Fibroblast of skin of back (primary cell): ENCODE measurements around the gene IQGAP2.

ENCODE experiments used
- DNase-seq: peaks from one replicate; pipeline ENCODE4 v3.0.0-alpha.2; 2013

IQGAP2 gene

DNA sequence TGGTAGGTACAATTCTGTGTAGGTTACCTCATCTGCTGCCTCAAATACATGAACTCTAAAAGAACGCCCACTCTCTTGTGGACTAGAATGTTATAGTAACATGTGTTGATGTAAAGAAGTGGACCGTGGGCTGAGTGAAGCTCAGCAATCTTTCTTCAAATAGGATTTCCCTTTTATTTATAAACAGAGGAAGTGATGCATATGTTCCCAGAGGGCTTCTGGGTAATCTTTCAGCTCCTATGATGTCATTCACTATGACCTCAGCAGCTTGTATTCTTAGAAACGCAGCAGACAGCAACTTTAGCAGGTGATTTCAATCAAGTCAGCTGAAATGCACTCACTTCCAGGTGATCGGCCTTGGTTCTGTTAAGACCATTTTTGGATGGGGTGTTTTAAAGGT, 205.7 kb downstream of the IQGAP2 start:
- DNase-seq: peak; percentile 60

DNA sequence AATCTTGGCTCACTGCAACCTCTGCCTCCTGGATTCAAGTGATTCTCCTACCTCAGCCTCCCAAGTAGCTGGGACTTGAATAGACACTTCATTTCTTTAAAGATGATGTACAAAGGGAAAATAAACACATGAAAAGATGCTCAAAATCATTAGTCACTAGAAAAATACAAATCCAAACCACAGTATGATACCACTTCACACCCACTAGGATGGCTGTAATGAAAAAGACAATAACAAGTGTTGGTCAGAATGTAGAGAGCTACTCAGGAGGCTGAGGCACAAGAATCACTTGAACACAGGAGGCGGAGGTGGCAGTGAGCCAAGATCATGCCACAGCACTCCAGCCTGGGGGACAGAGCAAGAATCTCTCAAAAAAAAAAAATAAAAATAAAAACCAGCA, 207.1 kb downstream of the IQGAP2 start:
- DNase-seq: peak; percentile 58

DNA sequence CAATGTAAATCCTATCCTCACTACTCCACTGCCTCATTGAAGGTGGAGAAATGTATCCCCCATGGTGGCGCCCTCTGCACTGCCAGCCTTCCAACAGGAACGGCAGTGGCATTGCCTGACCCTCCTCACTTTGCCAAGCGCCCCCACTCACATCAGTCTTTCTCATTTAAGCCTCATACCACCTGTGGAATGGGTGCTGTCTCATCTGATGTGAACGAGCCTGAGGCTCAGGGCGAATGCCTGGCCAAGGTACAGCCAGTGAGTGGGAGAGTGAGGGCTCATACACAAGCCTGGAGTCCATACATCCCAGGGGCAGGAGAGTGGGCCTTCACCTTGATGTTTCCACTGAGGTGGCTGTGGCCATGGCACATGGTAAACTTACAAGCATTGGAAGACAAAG, 209.9 kb downstream of the IQGAP2 start:
- DNase-seq: no peak

DNA sequence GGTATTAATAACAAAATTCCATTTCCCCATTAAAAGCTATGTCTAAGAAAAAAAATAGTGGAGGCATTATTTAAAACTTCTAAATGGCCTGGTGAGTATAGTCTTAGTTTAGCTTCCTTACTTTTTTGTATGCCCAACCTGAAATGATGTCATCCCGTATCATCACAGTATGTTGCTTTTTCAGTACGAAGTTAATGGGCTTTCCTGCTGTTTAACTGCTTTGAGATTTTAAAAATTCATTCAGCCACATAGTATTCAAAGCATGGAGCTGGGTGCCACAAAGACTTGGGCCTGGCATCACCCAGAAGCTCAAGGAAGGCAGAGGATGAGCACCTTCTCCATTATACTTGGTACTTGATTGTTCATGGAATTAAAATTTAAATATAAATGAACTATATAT, 212.7 kb downstream of the IQGAP2 start:
- peak; percentile 72 for DNase-seq

DNA sequence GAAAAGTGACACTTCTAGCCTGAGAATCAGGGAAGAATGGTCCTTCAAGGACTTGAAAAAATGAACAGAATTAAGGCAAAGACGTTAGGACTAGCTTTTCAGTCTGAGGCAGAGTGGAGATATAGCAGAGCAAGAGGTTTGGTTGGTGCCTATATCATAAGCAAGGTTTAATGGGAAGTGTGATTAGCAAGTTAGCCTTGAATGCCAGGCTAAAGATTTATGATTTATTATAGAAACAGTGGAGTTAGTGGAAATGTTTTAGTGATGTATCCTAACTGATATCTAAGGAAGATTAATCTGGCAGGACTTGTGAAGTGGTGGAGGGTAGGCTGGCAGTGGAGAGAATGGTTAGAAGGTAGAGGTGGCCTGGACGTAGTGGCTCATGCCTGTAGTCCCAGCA, 213.1 kb downstream of the IQGAP2 start:
- no peak for DNase-seq

DNA sequence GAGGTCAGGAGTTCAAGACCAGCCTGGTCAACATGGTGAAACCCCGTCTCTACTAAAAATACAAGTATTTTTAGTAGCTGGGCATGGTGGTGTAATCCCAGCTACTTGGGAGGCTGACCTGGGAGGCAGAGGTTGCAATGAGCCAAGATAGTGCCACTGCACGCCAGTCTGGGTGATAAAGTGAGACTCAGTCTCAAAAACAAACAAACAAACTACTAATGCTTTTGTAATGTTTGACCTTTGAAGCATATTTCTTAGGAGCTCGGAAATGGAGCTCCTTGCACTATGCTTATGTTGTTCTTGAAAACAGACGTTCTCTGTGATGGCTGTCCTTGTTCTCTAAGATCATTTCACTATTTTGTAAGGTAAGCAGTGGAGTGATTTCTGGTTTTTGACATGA, 214.1 kb downstream of the IQGAP2 start:
- DNase-seq: peak; percentile 69

DNA sequence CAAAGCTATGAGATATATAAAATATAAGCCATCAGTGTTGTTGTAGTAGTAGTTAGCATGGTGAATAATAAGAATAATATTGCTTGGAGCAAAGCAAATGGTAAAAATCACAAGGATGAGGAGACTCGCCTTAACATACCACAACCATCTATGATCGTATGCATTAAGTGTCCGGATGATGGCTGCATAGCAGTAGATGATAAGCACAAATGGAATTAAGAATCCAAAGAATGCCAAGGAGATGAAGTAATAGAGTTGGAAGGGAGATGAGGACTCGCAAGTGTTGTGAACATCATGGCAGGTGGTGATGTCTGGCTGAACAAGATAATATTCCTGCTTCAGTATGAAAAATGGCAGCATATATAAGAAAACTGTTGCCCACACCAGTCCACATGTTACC, 214.6 kb downstream of the IQGAP2 start:
- DNase-seq: peak; percentile 99

DNA sequence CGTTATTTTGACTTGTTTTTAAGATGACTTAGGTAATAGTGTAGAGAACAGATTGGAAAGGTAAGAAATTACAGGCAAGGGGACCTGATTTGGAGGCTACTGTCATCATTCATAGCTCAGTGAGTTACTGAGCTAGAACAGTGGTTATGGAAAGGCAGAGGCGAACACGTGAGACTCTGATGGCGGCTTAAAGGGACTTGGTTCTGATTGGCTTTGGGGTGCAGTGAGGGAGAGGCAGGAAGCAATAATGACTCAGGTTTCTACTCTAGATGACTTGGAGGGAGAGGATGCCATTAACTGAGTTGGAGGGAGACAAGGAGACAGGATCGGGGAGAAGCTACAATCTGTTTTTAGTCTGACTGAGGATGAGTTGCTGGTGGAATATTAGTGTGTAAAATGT, 217.1 kb downstream of the IQGAP2 start:
- DNase-seq: no peak

DNA sequence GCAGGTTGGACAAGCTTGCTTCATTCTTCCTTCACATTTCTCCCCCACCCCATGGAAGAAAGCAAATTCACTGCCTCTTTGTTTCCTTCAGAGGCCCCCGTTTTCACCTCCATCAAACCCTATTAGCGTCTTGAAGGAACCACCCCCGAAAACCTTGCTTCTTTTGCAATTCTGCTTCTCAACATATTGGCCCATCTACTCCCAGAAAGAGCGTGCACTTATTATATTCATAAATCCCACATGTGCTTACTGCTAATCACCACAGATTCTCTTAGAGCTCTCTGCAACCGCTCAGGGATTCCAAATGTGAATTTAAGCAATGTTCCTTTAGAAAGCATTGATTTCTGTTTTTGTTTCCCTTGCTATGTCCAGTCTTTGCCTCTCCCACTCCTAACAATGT, 219.0 kb downstream of the IQGAP2 start:
- DNase-seq: no peak

DNA sequence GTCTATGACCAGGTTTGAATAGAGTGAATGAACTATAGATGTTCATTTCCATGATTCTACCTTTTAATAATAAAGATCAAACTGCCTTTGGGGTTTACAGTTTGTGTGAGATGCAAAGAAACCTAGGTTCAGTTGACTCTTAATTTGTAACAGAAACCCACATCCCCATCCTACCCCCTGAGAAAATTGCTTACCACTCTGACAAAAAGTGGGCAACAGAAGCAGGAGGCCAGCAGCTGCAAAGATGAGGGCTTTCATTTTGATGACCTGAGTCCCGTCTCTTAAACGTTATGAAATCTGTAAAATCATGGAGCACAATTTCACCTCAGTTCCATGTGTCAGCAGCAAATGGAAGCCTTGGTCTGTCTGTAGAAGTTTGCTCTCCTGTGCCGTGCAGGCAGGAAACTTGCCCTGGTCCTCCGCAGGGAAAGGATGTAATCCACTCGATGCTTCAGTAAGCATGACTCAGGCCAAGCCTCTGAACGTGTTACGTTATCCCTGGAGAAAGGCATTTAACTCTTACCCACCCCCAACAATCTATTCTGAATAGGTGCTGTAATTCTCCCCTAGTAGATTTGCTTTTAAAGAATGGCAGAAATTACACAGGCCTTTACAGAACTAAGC, 220.0 kb downstream of the IQGAP2 start, which contains the start of gene F2RL2:
TSS of gene F2RL2 (minus strand) at position 431 of the 624 bp plus-strand sequence. CDS start at position 258, 173 bp downstream.
- DNase-seq: peak; percentile 87

DNA sequence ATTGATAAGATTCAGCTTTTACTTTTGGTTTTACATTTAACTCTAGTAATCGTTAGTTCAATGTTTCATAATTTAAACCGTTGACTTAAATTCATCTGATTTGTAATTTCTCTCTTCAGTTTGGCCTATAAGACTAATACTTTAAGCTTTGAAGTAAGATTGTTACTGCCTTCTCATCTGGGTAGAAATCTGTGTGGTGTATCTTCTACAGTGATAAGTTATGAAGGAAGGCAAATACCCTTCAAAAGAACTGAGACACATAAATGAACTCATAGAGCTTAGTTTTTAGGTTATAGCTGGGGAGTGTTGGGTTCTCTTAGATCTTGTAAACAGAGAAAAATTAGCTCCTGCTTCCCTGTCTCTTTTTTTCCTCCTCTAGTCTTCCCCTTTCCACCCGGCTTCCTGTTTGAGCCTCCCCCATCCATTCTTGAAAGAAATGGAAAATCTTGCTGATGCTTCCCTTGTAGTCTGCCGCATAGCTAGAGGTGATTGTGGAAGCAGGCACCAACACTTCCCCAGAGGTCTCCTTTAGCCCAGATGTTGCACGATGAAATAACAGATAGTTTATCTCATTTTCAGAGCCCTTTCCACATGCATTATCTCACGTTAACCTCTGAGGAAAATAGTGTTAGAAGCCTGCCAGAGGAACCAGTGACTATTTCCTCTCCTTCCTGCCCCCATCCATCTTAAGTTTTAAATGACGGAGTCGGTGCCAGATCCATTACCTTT, 222.2 kb downstream of the IQGAP2 start:
- DNase-seq: no peak

DNA sequence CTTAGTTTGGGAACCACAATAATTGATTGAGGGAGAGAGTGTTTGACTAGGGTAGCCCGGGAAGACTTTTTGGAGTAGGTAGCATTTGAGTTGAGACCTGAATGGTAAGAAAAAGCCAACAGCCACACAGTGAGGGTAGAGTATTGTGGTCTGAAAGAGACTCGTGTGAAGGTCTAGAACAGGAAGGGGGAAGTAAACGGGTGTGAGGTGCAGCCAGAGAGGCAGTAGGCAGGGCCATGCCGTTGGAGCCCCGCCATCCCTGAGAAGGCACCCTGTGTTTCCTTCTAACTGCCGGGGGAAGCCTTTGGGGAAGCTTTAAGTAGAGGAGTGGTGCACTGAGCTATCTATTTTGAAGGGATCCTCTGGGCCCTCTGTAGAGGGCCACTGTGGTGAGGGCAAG, 223.7 kb downstream of the IQGAP2 start:
- no peak for DNase-seq

DNA sequence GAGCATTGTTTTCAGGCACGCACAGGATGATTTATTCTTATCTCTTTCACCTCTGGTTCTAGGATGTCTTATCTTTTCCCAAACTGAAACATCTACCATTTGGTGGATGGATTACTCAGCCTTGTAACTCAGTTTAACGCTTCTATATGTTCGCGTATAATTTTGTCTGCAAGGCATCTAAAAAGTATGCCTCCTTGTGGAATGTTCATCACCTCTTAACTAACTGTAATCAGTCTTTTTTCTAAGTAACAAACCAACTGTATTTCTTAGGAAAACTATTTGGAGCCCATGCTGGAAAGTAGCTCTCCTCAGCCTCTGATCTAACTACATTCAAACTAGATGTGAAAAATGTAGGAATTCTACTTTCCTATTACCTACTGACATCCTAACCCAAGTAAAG, 231.6 kb downstream of the IQGAP2 start:
- DNase-seq: no peak

DNA sequence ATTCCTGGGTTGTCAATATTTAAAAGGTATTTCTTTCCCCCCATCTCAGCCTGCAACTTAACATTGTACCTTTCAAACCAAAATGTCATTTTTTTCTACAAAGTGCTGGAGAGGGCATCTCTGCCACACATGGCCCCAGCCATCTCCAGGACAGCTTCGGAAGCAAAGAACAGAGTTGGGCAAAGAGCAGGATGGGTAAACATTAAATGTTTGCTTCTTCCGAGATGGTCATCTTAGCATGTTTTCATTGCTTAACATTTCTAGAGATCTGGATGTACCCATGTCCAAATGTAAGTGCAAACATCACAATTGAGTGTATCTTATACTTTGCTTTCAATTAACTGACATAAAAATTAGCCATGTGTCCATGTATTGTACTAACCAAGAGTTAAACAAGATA, 234.4 kb downstream of the IQGAP2 start:
- no peak for DNase-seq

DNA sequence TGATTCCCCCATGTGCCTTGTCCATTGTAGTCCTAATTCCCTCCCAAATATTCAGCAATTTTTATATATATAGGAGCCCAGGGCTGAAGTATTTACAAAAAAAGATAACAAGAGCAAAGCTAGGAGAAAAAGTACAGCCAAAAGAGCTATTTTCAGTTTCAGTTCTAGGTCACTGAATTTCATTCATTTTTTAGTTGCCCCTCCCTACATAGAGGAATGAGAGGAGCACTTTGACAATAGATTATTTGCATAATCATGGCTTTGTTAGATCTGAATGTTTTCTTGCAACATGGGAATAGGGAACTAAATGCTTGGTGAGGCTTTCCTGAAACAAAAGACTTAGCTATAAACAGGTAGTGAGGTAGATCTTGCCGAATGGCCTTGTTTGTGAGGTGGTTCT, 235.4 kb downstream of the IQGAP2 start:
- DNase-seq: no peak

DNA sequence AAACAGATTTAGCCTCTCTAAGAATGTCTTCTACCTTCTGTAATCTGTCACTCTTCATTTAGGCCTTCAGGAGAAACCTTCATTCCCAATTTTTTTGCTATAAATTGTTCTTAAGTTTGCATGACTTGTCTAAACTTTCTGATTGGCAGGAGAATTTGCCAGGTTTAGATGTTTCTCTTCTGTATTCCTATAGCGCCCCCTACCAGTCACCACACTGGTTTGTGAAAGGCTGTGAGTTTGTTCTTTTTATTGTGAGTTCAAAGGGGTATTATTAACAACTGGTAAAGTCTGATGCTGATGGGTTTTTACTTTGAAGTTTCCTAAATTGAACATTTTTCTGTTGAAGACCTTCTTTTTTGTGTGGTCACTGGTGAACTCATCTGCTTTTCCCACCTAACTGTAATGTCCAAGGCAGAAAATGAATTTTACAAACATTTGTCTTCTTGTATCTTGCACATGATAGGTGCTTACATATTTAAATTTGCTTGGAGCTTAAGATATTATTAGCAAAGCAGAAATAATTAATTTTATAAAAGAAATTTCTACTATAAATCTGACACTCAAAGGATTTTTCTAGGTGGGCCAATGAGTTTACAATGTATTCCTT, 238.5 kb downstream of the IQGAP2 start:
- DNase-seq: peak; percentile 76

DNA sequence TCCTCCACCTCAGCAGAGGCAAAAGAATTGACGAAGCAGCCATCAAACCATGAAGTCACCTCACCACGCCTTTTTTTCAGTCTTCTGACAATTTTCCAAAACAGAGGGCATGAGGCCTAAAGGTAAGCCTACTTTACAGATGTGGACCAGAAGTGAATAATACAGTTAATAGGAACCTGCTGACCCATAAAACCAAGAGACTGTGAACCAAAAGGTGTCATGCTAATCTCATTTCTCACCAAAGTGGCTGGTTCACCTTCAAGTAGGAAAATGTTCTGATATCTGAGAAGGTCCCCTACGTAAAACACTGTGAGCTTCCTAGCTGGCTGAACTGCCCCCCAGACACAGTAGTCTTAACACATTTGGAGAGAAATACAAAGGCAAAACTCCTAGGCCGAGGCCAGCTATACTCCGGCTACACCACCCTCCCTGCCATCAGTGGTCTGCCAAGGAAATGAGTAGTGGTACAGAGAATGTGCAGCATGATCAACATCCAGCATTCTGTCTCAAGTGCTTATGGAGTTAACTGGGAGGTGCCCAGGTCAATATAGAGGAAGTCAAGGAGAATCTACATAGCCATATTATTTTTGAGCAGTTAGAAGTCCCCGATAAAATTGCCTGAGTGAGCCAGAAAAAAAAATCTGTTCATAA, 239.4 kb downstream of the IQGAP2 start:
- DNase-seq: peak; percentile 72

DNA sequence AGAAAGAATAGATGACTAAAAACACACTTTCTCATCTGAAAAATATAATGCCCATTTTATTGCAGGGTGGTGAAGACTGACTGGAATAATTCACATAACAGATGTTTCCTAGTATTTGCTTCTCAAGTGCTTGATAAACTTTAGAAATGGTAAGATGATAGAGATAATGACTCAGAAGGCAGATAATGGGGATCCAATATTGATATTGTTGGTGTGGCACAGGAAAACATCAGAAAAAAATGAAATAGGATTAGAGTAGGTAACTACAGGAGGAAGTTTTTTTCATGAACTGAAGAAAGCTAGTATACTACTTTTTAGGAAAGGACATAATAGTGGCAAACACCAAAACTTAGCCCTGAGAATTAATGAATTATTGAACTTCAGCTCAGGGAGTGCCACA, 240.3 kb downstream of the IQGAP2 start:
- DNase-seq: no peak

DNA sequence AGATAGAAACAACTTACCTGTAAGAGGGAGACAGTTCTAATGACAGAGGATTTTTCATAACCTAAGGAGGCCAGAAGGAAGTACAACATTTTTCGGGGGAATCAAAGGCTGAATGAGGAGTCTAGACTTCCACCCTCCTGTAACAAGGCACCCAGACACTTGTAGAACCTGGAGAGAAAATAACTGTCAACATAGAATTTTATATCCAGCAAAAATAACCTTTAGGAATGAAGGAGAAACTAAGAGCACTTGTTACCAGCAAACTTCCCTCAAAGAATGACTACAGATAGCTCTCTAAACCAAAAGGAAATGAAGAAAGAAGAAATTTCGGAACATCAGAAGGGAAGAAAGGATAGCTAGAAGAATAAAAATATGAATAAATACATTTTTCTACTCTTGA, 246.1 kb downstream of the IQGAP2 start:
- DNase-seq: no peak

DNA sequence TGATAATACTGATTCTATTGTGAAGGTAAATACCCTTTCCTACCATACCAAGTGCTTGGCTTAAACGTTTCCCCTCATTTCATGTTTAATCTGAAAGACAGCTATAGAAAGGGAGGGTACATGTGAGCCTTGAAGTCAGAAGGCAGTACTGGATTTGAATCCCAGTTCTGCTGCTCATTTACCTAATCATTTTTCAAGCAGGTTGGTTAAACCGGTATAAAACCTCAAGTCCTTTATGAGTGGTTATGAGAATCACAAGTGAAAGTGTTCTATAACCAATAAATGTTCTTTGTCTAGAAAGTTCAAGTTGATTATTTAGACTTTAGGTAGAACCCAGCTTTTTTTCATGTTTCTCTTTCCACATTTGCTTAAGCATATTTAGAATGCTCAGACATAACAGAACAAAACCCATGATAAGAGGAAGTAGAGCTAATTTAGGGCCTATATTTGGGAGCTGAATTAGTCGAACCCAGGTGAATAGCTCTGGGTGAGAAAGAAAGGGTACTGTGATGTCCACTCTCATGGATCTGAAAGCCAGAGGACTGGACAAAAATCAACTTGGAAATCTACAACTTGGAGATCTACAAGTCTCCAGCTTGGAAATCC, 249.8 kb downstream of the IQGAP2 start:
- DNase-seq: no peak

DNA sequence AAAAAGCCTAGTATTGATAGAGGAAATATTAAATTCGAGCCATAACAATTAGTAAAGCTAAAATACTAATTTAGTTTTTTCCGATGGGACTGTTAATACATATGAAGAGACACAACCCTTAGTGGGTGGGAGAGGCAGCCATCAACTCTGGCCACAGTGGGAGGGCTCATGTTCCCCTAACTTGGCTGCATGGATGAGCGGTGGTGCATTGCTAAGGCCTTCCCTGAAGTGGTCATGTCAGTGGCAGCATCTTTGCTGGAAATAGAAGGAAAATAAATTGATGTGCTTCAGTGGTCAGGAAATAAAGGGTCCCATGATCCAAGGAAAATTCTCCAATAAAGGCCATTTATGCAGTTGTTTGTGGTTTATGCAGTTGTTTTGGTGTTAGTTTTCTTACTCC, 254.0 kb downstream of the IQGAP2 start:
- no peak for DNase-seq

DNA sequence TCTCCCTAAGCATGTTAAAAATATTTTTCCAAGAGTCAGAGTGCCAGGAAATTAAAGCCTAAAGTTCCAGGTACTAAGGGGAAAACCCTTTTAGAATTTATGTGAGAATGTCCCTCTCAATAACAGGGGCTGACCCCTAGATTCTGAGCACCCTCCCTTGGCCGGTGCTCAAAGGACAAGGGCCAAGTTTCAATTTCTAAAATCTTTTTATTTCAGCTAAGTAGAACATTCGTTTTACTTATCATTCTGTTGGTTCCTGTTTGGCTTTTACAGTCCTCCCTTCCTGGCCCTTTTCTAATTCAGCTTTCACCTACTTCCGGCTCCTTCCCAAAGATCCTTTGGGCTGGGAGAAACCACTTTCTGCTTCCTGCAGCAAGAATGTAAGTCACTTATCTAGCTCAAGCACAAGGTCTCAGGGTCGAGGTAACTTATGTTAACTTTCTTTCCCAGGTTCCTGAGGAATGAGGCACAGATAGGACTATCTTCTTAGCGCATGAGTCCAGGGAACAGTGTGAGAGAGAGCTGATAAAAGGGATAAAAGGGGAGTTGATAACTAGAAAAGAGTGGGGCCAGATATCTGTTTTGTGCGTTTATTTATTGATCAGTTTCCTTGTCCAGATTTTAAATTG, 254.7 kb downstream of the IQGAP2 start:
- DNase-seq: no peak

DNA sequence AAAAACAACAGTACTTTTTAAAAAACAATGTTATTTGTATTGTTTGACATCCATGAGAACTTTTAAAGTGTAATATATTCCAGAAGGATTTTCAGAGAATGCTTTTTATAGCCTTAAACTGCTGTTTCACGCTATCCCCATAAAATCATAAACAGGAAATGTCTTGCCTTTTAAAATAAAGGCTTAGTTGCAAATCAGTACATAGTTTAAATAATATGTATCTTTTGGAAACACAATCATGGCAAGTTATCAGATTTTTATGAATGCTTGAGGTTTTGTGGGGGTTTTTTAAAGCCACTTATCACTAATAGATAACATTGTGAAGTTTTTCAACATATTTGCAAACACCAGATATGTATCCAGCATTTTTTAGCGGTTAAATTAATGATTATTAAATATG, 257.3 kb downstream of the IQGAP2 start:
- DNase-seq: no peak
